ENCODE measurements around the gene ARID5B.

The ARID5B gene

GRCh38 chr10:61871487-61871886 is 30.0 kb upstream of the ARID5B start:
- ChIA-PET CTCF (no interaction called here), POLR2A (interaction anchor here (0.6 kb wide), 1 partner anchor 24 kb away, joined by 3 read pairs; no protein-coding TSS in a partner anchor)
- peaks cover 3% of the 10 kb centered on the region; the same call in 1 of the 2 replicates for H3K4me1 ChIP-seq (ENCODE audit: control insufficient read depth, insufficient read depth, low read length)

DNA sequence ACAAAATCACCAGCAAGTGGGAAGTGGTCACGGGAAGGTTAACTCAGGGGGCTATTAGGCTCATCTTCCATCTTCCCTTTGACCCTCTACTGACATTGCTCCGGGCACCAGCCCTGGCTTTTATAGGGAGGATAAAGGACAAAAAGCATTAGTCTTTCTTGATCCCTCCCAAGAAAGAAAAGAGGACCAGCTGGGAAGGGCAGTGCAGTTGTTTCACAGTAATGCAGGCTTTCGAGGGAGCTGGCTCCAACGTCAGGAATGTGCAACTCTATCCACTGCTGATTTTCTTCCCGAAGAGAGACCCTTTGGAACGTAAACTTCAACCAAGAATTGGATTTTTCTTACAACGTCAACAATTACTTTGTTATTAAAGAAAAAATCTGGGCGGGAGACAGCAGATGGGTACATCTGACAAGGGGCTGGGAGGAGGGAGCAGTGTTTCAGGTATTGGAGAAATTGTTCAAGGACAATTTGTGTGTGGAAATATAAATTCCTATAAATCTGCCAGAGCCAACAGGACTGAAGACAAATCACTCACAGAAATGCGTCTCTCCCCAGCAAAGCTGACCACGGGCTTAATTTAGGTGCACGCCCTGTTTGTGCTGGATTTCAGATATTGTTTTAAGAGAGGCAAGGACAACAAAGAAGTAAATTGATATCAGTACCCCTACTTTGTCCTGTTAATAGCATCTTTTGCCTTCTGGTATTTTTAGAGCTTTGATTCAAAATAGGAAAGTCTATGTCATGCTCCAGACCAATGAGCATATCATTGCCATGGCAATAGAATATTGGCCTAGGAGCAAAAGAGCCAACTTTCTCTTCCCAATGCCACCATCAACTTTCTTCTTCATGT is 23.4 kb upstream of the ARID5B start:
- Histone ChIP-seq H3K4me3 (ENCODE audit: low read depth, low read length) (no peak overlapping the region), H3K27ac (ENCODE audit: extremely low read depth, low read depth, low read length) (no peak overlapping the region), H3K36me3 (ENCODE audit: control insufficient read depth in 2 of 2, insufficient read depth in 1 of 2, low read length in 2 of 2) (no peaks in the 10 kb centered on the region), H3K4me1 (ENCODE audit: control insufficient read depth, insufficient read depth, low read length) (no peaks in the 10 kb centered on the region), H3K9me3 (ENCODE audit: control insufficient read depth, insufficient read depth, low read depth, low read length) (no peaks in the 10 kb centered on the region)
- ChIA-PET CTCF (interaction anchor here (0.6 to 1.1 kb wide), 5 partner anchors 19 to 624 kb away, joined by 3 to 4 read pairs (median 4); partner anchors contain the start of gene ARID5B), POLR2A (no interaction called here)
- TF ChIP-seq ZNF10 (tag by site-specific recombination; IDR thresholded peaks at IDR 0.05) = no peak
- no peak for TF ChIP-seq ZNF335 (tag by site-specific recombination; conservative IDR thresholded peaks at IDR 0.05)
- no peak for TF ChIP-seq ZNF175 (tag by site-specific recombination; IDR thresholded peaks at IDR 0.05)
- TF ChIP-seq REPIN1 (tag by site-specific recombination; IDR thresholded peaks at IDR 0.05; ENCODE audit: low read depth) = no peak
- no peak for TF ChIP-seq PATZ1 (tag by site-specific recombination; IDR thresholded peaks at IDR 0.05)
- no peak for TF ChIP-seq ZFP69B (tag by site-specific recombination; IDR thresholded peaks at IDR 0.05)
- TF ChIP-seq ZSCAN23 (tag by site-specific recombination; IDR thresholded peaks at IDR 0.05) = no peak
- TF ChIP-seq ZNF133 (tag by site-specific recombination; IDR thresholded peaks at IDR 0.05) = no peak
- TF ChIP-seq ZNF112 (tag by site-specific recombination; IDR thresholded peaks at IDR 0.05) = no peak
- no peak for TF ChIP-seq ZNF184 (tag by site-specific recombination; IDR thresholded peaks at IDR 0.05)
- TF ChIP-seq, protein P1, sequence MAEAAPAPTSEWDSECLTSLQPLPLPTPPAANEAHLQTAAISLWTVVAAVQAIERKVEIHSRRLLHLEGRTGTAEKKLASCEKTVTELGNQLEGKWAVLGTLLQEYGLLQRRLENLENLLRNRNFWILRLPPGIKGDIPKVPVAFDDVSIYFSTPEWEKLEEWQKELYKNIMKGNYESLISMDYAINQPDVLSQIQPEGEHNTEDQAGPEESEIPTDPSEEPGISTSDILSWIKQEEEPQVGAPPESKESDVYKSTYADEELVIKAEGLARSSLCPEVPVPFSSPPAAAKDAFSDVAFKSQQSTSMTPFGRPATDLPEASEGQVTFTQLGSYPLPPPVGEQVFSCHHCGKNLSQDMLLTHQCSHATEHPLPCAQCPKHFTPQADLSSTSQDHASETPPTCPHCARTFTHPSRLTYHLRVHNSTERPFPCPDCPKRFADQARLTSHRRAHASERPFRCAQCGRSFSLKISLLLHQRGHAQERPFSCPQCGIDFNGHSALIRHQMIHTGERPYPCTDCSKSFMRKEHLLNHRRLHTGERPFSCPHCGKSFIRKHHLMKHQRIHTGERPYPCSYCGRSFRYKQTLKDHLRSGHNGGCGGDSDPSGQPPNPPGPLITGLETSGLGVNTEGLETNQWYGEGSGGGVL (tag by site-specific recombination; IDR thresholded peaks at IDR 0.05) = no peak

More at GRCh38 chr10:61871487-61871886, 30.0 kb upstream of the ARID5B start:
- Histone ChIP-seq H3K27ac (ENCODE audit: extremely low read depth, low read depth, low read length) (no peak overlapping the region), H3K9me3 (ENCODE audit: control insufficient read depth, insufficient read depth, low read depth, low read length) (no peaks in the 10 kb centered on the region), H3K36me3 (ENCODE audit: control insufficient read depth in 2 of 2, insufficient read depth in 1 of 2, low read length in 2 of 2) (no peaks in the 10 kb centered on the region), H3K4me3 (ENCODE audit: low read depth, low read length) (no peak overlapping the region)
- TF ChIP-seq ZNF530 (tag by site-specific recombination; IDR thresholded peaks at IDR 0.05; ENCODE audit: low read depth) = no peak
- TF ChIP-seq ZNF473 (tag by site-specific recombination; IDR thresholded peaks at IDR 0.05) = no peak
- no peak for TF ChIP-seq INSM2 (tag by site-specific recombination; IDR thresholded peaks at IDR 0.05)
- TF ChIP-seq WT1 (tag by site-specific recombination; IDR thresholded peaks at IDR 0.05) = no peak
- TF ChIP-seq SCRT2 (tag by site-specific recombination; IDR thresholded peaks at IDR 0.05) = peak; percentile 63

DNA sequence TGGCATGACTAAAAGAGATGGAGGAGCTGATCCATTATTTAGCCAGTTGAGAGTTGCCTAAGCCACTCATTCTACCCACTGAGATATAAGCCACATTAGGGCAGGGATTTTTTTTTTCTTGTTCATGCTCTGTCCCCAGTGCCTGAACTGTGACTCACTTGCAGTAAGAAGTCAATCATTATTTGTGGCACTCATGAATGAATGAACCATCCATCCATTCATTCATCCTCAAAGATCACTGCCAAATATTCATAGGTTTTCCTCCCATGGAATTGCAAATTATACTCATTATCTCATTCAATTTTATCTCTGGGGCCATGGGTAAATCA is 22.8 kb upstream of the ARID5B start:
- H3K4me1 ChIP-seq (ENCODE audit: control insufficient read depth, insufficient read depth, low read length) = no peaks in the 10 kb centered on the region
- no peaks in the 10 kb centered on the region for H3K36me3 ChIP-seq (ENCODE audit: control insufficient read depth in 2 of 2, insufficient read depth in 1 of 2, low read length in 2 of 2)
- H3K9me3 ChIP-seq (ENCODE audit: control insufficient read depth, insufficient read depth, low read depth, low read length) = no peaks in the 10 kb centered on the region
- H3K4me3 ChIP-seq (ENCODE audit: low read depth, low read length) = no peak overlapping the region
- H3K27ac ChIP-seq (ENCODE audit: extremely low read depth, low read depth, low read length) = no peak overlapping the region
- POLR2A ChIA-PET = no interaction called here
- CTCF ChIA-PET = interaction anchor here (0.6 to 1.1 kb wide), 2 partner anchors 18 to 134 kb away, joined by 4 read pairs; no protein-coding TSS in a partner anchor
- TF ChIP-seq AEBP2 (tag by site-specific recombination; IDR thresholded peaks at IDR 0.05; ENCODE audit: borderline replicate concordance) = no peak
- no peak for TF ChIP-seq PBX3 (CRISPR knock-in tag; IDR thresholded peaks at IDR 0.05)
- TF ChIP-seq ZNF214 (tag by site-specific recombination; IDR thresholded peaks at IDR 0.05; ENCODE audit: borderline replicate concordance) = no peak
- no peak for TF ChIP-seq ZNF292 (tag by site-specific recombination; IDR thresholded peaks at IDR 0.05; ENCODE audit: borderline replicate concordance, low read depth)
- no peak for TF ChIP-seq ZNF501 (tag by site-specific recombination; IDR thresholded peaks at IDR 0.05)
- TF ChIP-seq ZBTB8A (tag by site-specific recombination; IDR thresholded peaks at IDR 0.05) = no peak
- no peak for TF ChIP-seq BCL11B (tag by site-specific recombination; IDR thresholded peaks at IDR 0.05; ENCODE audit: low read depth)
- no peak for TF ChIP-seq ZNF777 (tag by site-specific recombination; IDR thresholded peaks at IDR 0.05; ENCODE audit: borderline replicate concordance)

All from HEK293 (cell line).